ENCODE data around the gene USP21. TPM values are rescaled to one million over a fixed set of nuclear protein-coding genes. Genes with fewer than 3 reads are reported as not detected.

USP21 gene, protein sequence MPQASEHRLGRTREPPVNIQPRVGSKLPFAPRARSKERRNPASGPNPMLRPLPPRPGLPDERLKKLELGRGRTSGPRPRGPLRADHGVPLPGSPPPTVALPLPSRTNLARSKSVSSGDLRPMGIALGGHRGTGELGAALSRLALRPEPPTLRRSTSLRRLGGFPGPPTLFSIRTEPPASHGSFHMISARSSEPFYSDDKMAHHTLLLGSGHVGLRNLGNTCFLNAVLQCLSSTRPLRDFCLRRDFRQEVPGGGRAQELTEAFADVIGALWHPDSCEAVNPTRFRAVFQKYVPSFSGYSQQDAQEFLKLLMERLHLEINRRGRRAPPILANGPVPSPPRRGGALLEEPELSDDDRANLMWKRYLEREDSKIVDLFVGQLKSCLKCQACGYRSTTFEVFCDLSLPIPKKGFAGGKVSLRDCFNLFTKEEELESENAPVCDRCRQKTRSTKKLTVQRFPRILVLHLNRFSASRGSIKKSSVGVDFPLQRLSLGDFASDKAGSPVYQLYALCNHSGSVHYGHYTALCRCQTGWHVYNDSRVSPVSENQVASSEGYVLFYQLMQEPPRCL
- 15.4 to 27.5 TPM (median 23.2 TPM) in 5 replicates for total RNA-seq (2022; extraction: Qiagen RNA extraction; ENCODE audit: low read depth)

GRCh38 chr1:161159087-161159912 lies at the start of gene USP21:
Gene USP21 (plus strand): TSS chr1:161159500. CDS start chr1:161160641, 1,141 bp downstream.

GRCh38 chr1:161117759-161118581 lies 41.3 kb upstream of the USP21 start, which contains the start of the genes NIT1 and PFDN2:
Gene NIT1 (plus strand): TSS chr1:161118105. CDS start chr1:161118177, 72 bp downstream.
Gene PFDN2 (minus strand): TSS chr1:161118037. CDS start chr1:161118026, 11 bp downstream.

DNA sequence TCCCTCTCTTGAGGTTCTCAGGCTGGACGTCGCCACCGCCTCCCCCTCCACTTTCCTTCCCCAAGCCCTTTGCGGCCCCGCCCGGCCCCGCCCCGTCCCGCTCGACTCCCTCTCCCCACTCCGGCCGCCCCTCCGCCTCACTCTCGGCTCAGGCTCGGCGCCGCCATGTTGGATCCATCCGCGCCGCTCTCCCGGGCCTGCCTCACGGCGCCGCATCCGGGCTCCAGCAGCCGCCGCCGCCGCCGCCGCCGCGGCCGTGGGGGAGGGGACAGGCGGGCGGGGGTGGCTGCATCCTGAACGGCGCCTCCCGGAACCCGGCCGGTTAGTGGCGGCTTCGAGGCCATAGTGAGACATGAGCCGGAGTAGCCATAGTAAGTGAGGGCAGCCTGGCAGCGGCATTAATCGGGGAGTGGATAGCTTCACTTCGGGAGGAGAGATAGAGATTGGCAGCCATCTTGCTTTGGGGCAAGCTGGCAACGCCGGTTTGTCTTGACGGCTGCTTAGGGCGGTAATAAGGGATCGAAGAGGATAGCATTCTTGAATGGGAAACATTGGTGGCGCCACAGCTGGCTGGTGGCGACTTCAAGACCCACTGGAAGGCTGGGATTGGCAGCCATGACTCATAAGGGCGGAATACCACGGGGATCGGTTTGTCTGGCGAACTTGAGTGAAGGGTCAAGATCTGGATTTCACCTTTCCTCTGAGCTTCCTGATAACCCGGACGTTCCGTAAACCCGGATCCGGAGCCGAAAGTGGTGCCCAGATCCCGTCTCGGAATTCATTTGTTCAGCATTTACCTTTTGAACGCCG lies 26.7 kb upstream of the USP21 start, which contains the start of gene DEDD:
Gene DEDD, minus strand, starts transcription at position 258 of the 810 bp plus-strand sequence. CDS start 8,205 bp downstream, outside the sequence.

DNA sequence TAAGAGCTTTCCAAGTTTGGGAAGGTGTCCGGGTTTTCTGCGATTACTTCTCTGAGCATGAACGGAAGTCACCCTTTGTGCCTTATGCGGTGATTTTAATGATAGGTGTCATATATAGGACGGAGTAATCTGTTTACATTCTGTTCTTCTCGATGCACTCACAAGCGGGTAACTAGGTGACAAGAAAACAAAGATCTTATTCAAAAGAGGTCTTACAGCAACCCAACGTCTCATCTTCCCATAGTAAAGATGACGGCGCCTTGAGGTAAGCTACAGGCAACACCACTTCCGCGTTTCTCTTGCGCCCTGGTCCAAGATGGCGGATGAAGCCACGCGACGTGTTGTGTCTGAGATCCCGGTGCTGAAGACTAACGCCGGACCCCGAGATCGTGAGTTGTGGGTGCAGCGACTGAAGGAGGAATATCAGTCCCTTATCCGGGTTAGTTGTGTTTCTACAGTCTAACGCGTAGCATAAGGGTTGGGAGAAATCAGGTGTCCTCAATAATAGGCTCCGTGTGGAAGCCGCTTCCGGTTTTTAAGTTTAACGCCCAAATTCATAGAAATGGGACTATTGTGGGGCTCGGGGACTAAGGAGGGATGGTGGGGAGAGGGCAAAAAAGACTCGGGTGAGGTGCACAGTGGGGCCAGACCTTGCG lies 5.5 kb upstream of the USP21 start, which contains the start of gene UFC1:
Gene UFC1, plus strand, starts transcription at position 297 of the 656 bp plus-strand sequence. Its CDS starts 20 bp downstream, at position 317.

DNA sequence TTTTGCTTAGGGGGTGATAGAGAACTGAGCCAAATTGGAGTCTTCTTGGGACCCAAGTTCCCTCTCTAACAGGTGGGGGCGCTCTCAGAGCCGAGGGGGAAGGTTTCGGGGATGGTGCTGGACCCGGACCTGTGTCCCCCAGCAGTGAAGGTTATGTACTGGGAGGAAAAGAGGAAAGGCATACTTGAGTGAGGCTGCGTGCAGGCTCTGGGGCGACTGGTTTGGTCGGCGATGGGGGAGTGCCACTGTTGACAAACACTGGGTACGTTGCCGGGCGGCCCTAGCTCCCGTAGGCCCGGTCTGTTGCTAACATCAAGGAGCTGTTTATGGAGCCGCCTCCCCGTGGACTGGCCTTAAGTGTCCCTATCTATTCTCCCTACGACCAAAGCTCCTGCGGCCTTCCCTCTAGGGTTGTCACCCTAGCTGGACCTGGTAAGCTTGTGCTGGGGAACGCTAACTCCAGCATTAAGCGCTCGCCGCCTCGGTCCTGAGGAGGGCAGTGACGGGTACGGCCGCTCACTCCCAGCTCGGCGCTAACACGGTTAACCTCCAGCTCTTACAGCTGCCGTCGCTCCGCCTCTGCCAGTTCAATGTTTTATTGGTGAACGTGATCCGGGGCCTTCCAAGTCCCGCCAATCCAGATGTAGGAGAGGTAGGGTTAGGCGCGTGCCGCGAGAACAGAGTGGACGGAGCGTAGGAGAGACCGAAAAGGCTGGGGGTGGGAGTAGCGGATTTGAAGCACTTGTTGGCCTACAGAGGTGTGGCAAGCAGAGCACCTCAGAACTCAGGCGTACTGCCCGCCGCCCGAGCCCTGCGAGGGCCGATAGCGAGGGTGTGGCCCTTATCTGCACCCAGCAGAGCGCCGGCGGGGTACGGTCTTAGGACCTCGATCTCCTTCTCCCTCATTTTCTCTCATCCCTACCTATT lies 6.7 kb downstream of the USP21 start, which contains the start of gene PPOX:
Gene PPOX, plus strand, starts transcription at position 685 of the 927 bp plus-strand sequence. CDS start 422 bp downstream, outside the sequence.

DNA sequence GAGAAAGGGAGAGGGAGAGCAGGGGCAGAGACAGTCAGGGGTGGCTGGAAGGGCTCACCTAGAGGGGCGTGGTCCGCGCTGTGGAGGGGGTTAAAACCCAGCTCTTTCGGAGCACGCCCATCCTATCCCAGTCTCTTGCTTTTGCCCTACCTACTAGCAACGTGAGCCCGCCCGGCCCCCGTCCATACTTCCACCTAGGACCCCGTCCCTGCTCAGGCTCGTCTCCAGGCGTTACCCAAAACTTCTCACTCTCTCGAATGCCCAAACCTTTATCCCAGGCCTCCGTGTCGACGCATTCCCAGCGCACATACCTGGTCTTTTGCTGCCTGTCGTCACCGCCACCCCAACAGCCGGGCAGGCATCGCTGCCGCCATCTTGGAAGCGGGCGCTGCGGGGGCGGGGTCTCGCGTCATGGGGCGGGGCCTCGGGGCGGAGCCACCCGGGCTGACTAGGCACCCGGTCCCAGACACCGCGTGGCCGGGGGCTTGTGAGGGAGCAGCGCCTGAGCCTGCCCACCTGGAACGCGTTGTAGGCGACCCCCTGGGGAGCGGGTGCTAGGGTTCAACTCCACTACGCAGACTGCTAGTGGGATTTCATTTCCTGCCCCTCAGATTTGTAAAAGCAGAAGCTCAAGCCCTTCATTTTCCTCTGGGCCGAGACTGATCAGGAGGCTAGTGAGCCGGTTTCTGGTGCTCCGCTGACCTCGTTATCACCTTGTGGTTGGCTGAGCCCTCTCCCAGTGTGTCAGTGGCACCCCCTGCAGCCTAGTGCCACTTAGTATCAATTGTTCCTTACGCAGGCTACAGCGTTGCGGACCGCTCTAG lies 18.0 kb downstream of the USP21 start, which contains the start of gene B4GALT3:
Gene B4GALT3, minus strand, starts transcription at position 396 of the 824 bp plus-strand sequence. CDS start 1,447 bp downstream, outside the sequence.

DNA sequence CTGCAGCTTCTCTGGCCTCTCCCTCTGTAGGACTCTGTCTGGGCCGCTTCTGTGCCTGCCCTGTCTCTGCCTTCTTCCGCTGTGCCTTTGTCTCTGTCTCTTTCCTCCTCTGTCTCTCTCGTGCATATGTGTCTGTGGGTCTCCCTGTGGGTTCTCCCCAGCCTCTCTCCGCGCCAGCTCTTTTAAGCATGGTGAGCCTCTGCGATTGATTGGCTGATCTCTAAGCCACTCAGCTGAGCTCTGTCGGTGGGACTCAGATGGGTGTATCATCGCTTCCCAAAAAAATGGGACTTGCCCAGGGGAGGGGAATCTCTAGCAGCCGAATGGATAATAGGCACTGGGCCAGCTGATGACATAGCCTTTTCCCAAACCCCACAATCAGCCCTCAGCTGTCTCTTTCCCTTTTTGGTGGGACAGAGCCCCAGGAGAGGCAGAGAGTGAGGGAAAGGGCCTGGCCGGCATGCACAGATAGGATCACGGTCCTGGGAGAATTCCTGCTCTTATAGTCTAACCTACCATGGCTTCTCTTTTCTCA lies 39.7 kb downstream of the USP21 start, which contains the start of gene ADAMTS4:
Gene ADAMTS4, minus strand, starts transcription at position 158 of the 535 bp plus-strand sequence. CDS start 427 bp downstream, outside the sequence.

DNA sequence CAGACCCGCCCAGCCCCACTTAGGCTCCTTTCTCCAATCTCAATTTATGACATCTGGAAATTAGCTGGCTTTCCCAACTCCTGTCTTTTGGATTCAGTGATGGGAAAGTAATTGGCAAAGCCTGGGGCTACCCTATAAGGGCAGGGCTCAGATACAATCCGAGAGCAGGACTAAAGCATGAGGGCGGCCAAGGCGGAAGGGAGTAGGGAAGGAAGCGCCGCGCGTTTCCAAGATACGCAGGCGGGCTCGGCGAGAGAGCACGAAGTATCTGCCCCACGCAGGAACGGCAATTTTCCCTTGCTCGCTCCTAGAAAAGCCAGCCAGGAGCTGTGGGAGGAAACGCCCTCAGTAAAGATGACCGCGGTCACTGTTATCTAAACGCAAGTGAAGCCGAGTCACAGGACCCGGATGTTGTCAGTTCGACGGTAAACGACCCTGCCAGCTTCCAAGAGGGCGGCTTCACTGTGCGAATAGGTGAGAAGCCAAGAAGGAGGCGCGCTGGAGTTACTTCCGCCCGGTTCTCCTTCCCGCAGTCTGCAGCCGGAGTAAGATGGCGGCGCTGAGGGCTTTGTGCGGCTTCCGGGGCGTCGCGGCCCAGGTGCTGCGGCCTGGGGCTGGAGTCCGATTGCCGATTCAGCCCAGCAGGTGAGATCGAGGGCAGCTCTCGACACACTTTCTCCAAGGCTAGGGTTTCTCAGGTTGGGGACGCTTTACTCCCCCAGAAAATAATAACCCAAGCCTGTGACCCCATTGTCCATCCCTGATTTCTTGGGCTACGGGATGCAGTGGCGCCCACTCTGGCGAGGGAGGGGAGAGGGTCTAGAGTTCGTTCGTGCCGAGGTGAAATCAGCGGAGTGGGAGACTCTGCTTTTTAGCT lies 42.8 kb downstream of the USP21 start, which contains the start of gene NDUFS2:
Gene NDUFS2, plus strand, starts transcription at position 532 of the 877 bp plus-strand sequence. Its CDS starts 19 bp downstream, at position 551.

DNA sequence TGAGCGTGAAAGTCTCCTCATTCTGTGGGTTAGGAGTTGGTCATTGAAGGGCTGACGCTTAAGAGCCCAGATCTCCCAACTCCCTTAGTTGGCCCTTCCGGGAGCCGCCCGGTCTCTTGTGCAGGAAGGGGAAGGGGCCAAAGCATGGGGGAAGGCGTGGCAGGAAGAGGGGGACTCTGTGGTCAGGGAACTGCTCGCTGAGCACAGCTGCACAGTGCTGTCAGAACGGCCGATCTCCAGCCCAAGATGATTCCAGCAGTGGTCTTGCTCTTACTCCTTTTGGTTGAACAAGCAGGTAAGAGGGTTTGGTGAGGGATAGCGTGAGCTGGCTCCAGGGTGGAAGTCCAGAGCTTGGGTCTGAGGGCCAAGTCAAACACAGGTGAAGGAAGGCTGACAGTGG lies 55.8 kb downstream of the USP21 start, which contains the start of gene FCER1G:
Gene FCER1G, plus strand, starts transcription at position 220 of the 400 bp plus-strand sequence. Its CDS starts 27 bp downstream, at position 247.

Other genes with a start within 250 kb of the USP21 start
- gene ITLN2, start 204.7 kb upstream of the USP21 start, total RNA-seq (2022; extraction: Qiagen RNA extraction; ENCODE audit: low read depth) = 0.14 to 0.30 TPM (median 0.14 TPM) in 3 of 5 replicates, not detected in the others
- gene F11R, start 138.3 kb upstream of the USP21 start, total RNA-seq (2022; extraction: Qiagen RNA extraction; ENCODE audit: low read depth) = 45.4 to 56.7 TPM (median 50.6 TPM) in 5 replicates
- 0.21 to 0.46 TPM (median 0.24 TPM) in 3 of 5 replicates, not detected in the others for gene TSTD1, start 120.5 kb upstream of the USP21 start, total RNA-seq (2022; extraction: Qiagen RNA extraction; ENCODE audit: low read depth)
- gene USF1, start 113.5 kb upstream of the USP21 start, total RNA-seq (2022; extraction: Qiagen RNA extraction; ENCODE audit: low read depth) = 48.5 to 57.3 TPM (median 53.1 TPM) in 5 replicates
- 0.06 to 0.13 TPM (median 0.10 TPM) in 5 replicates for gene ARHGAP30, start 89.6 kb upstream of the USP21 start, total RNA-seq (2022; extraction: Qiagen RNA extraction; ENCODE audit: low read depth)
- gene NECTIN4, start 69.9 kb upstream of the USP21 start, total RNA-seq (2022; extraction: Qiagen RNA extraction; ENCODE audit: low read depth) = 1.3 to 1.9 TPM (median 1.7 TPM) in 5 replicates
- gene KLHDC9, start 61.1 kb upstream of the USP21 start, total RNA-seq (2022; extraction: Qiagen RNA extraction; ENCODE audit: low read depth) = 1.6 to 1.7 TPM (median 1.7 TPM) in 5 replicates
- gene PFDN2, start 41.5 kb upstream of the USP21 start, total RNA-seq (2022; extraction: Qiagen RNA extraction; ENCODE audit: low read depth) = 113 to 124 TPM (median 120 TPM) in 5 replicates
- gene NIT1, start 41.4 kb upstream of the USP21 start, total RNA-seq (2022; extraction: Qiagen RNA extraction; ENCODE audit: low read depth) = 26.6 to 33.0 TPM (median 31.3 TPM) in 5 replicates
- 25.0 to 32.8 TPM (median 29.9 TPM) in 5 replicates for gene DEDD, start 26.8 kb upstream of the USP21 start, total RNA-seq (2022; extraction: Qiagen RNA extraction; ENCODE audit: low read depth)
- gene UFC1, start 5.5 kb upstream of the USP21 start, total RNA-seq (2022; extraction: Qiagen RNA extraction; ENCODE audit: low read depth) = 87.3 to 130 TPM (median 91.1 TPM) in 5 replicates
- 11.6 to 17.2 TPM (median 15.2 TPM) in 5 replicates for gene PPOX, start 6.9 kb downstream of the USP21 start, total RNA-seq (2022; extraction: Qiagen RNA extraction; ENCODE audit: low read depth)
- 26.9 to 33.2 TPM (median 29.5 TPM) in 5 replicates for gene B4GALT3, start 18.0 kb downstream of the USP21 start, total RNA-seq (2022; extraction: Qiagen RNA extraction; ENCODE audit: low read depth)
- not detected in 5 replicates for gene ADAMTS4, start 39.6 kb downstream of the USP21 start, total RNA-seq (2022; extraction: Qiagen RNA extraction; ENCODE audit: low read depth)
- 76.9 to 109 TPM (median 79.7 TPM) in 5 replicates for gene NDUFS2, start 42.9 kb downstream of the USP21 start, total RNA-seq (2022; extraction: Qiagen RNA extraction; ENCODE audit: low read depth)
- gene FCER1G, start 55.8 kb downstream of the USP21 start, total RNA-seq (2022; extraction: Qiagen RNA extraction; ENCODE audit: low read depth) = 0.33 TPM in 1 of 5 replicates, not detected in the others
- gene APOA2, start 64.1 kb downstream of the USP21 start, total RNA-seq (2022; extraction: Qiagen RNA extraction; ENCODE audit: low read depth) = not detected in 5 replicates
- gene TOMM40L, start 66.6 kb downstream of the USP21 start, total RNA-seq (2022; extraction: Qiagen RNA extraction; ENCODE audit: low read depth) = 10.1 to 11.5 TPM (median 11.0 TPM) in 5 replicates
- 0.21 TPM in 1 of 5 replicates, not detected in the others for gene NR1I3, start 78.7 kb downstream of the USP21 start, total RNA-seq (2022; extraction: Qiagen RNA extraction; ENCODE audit: low read depth)
- 0.06 to 0.10 TPM (median 0.08 TPM) in 3 of 5 replicates, not detected in the others for gene PCP4L1, start 99.2 kb downstream of the USP21 start, total RNA-seq (2022; extraction: Qiagen RNA extraction; ENCODE audit: low read depth)
- gene MPZ, start 150.5 kb downstream of the USP21 start, total RNA-seq (2022; extraction: Qiagen RNA extraction; ENCODE audit: low read depth) = 0.20 to 0.36 TPM (median 0.26 TPM) in 4 of 5 replicates, not detected in the other
- 238 to 268 TPM (median 252 TPM) in 5 replicates for gene SDHC, start 154.9 kb downstream of the USP21 start, total RNA-seq (2022; extraction: Qiagen RNA extraction; ENCODE audit: low read depth)
- gene CFAP126, start 208.4 kb downstream of the USP21 start, total RNA-seq (2022; extraction: Qiagen RNA extraction; ENCODE audit: low read depth) = 0.17 TPM in 1 of 5 replicates, not detected in the others